NCI-H2107 (cell line): ENCODE data around the gene CAT.

Experiments
- DNase-seq: peaks from one replicate; lab custom pipeline; 2025; lab: John Stamatoyannopoulos, UW

CAT gene

GRCh38 chr11:34495239-34495723 lies 56.5 kb downstream of the CAT start:
- no peak for DNase-seq

- no peak for DNase-seq
These were observed 57.1 kb downstream of the CAT start for GRCh38 chr11:34495724-34496377.

- no peak for DNase-seq
These were observed 61.2 kb downstream of the CAT start for GRCh38 chr11:34499719-34500500.

GRCh38 chr11:34501500-34501899 lies 62.8 kb downstream of the CAT start:
- DNase-seq = no peak

GRCh38 chr11:34501949-34502348 lies 63.2 kb downstream of the CAT start:
- no peak for DNase-seq

GRCh38 chr11:34502949-34503348 lies 64.2 kb downstream of the CAT start:
- DNase-seq = no peak

- no peak for DNase-seq
These were observed 67.1 kb downstream of the CAT start for GRCh38 chr11:34505874-34506273.

GRCh38 chr11:34507156-34507555 lies 68.4 kb downstream of the CAT start:
- no peak for DNase-seq

- no peak for DNase-seq
These were observed 68.9 kb downstream of the CAT start for GRCh38 chr11:34507610-34508009.

- no peak for DNase-seq
These were observed 69.8 kb downstream of the CAT start for GRCh38 chr11:34508524-34508923.

GRCh38 chr11:34509336-34509876 lies 70.7 kb downstream of the CAT start:
- DNase-seq = no peak

GRCh38 chr11:34510218-34510617 lies 71.5 kb downstream of the CAT start:
- no peak for DNase-seq

- no peak for DNase-seq
These were observed 71.9 kb downstream of the CAT start for GRCh38 chr11:34510673-34511072.

GRCh38 chr11:34512840-34513681 lies 74.3 kb downstream of the CAT start:
- DNase-seq = no peak

- DNase-seq = no peak
These were observed 75.1 kb downstream of the CAT start, which contains the start of gene ELF5 for GRCh38 chr11:34513682-34514449. Gene ELF5 (minus strand): TSS chr11:34513794. CDS start chr11:34505749, 8,045 bp downstream.

- no peak for DNase-seq
These were observed 75.9 kb downstream of the CAT start for GRCh38 chr11:34514597-34514996.

- DNase-seq = no peak
These were observed 77.7 kb downstream of the CAT start for GRCh38 chr11:34516247-34517040.

- no peak for DNase-seq
These were observed 81.0 kb downstream of the CAT start for GRCh38 chr11:34519595-34520235.

- no peak for DNase-seq
These were observed 82.5 kb downstream of the CAT start for GRCh38 chr11:34521265-34521664.
